Natural killer cell (primary cell): ENCODE data around the gene CYLD. TPM values are rescaled to one million over a fixed set of nuclear protein-coding genes. Genes with fewer than 3 reads are reported as not detected.

Experiments used
- ATAC-seq, 3 donors: fragments of 150-1000 bp in 2 of 3; fragments of 200-7000 bp in 1 of 3; cut with Tn5 transposase; 1 replicate in 1 of 3; 2 replicates in 2 of 3; pipeline ENCODE4 v1.10.0; 2021; ENCODE audit warnings: mild to moderate bottlenecking in 2 of 3, moderate library complexity in 2 of 3
- DNase-seq, 2 donors: peaks; one replicate each; pipeline versions ENCODE4 v3.0.0 to v3.0.0-alpha.2; 2013 to 2021; ENCODE audit warnings: mixed read lengths in 1 of 2
- H3K27ac ChIP-seq: one replicate; pipeline ENCODE4 v1.5.1; 2013; ENCODE audit warnings: mild to moderate bottlenecking, low read length
- H3K27me3 ChIP-seq: one replicate; pipeline ENCODE4 v1.6.1; 2013; ENCODE audit warnings: low read length; ENCODE audit not compliant: control insufficient read depth, insufficient read depth
- H3K36me3 ChIP-seq: one replicate; pipeline ENCODE4 v1.6.1; 2013; ENCODE audit warnings: low read length; ENCODE audit not compliant: control insufficient read depth, insufficient read depth
- H3K4me1 ChIP-seq: one replicate; pipeline ENCODE4 v1.6.1; 2013; ENCODE audit warnings: low read length; ENCODE audit not compliant: control insufficient read depth, insufficient read depth
- H3K4me3 ChIP-seq: one replicate; pipeline ENCODE4 v1.5.1; 2013; ENCODE audit warnings: low read length
- H3K9me3 ChIP-seq: one replicate; pipeline ENCODE4 v1.6.1; 2013; ENCODE audit warnings: low read length; ENCODE audit not compliant: control insufficient read depth, insufficient read depth
- H3K27ac Mint-ChIP-seq, 2 donors: one replicate each; pipeline ENCODE4 v1.8.0; 2022; ENCODE audit warnings: mild to moderate bottlenecking in 2 of 2, mixed read lengths in 2 of 2, moderate library complexity in 1 of 2
- H3K27me3 Mint-ChIP-seq, 2 donors: one replicate each; pipeline ENCODE4 v1.8.0; 2022; ENCODE audit warnings: low read depth in 2 of 2, mixed read lengths in 2 of 2
- H3K36me3 Mint-ChIP-seq: one replicate; pipeline ENCODE4 v1.8.0; 2022; ENCODE audit warnings: mixed read lengths
- H3K4me1 Mint-ChIP-seq, 2 donors: one replicate each; pipeline ENCODE4 v1.8.0; 2022; ENCODE audit warnings: mixed read lengths in 2 of 2
- H3K4me3 Mint-ChIP-seq: one replicate; pipeline ENCODE4 v1.8.0; 2022; ENCODE audit warnings: mild to moderate bottlenecking, moderate library complexity, mixed read lengths
- H3K9me3 Mint-ChIP-seq, 2 donors: one replicate each; pipeline ENCODE4 v1.8.0; 2022; ENCODE audit warnings: mixed read lengths in 2 of 2
- CTCF ChIP-seq: fragments of 200-600 bp; IDR thresholded peaks from one replicate; pipeline ENCODE4 v1.8.0; 2022; ENCODE audit warnings: antibody characterized with exemption
- WGBS: methylation state at CpG from one replicate; pipeline ENCODE4 v1.1.7; 2013; ENCODE audit warnings: missing lambda C conversion rate; ENCODE audit not compliant: insufficient coverage; 5-methylcytosine and 5-hydroxymethylcytosine counted together
- intact Hi-C: fragments of 100-400 bp; cut with micrococcal nuclease; formaldehyde crosslinking; loops from one replicate; pipeline ENCODE4 v1.14.2; 2022
- total RNA-seq, 4 donors: library from RNA; stranded (reverse); fragments of 120-200 nt in 1 of 4; gene quantifications; one replicate each; pipeline versions ENCODE4 v1.2.3 to v1.2.4, GENCODE V29; 2013 to 2022

Gene CYLD
- total RNA-seq, 3 donors from 2014 or later (not counting 1 experiment from before 2014, with no cell fraction given) = 227 to 246 (median 236) TPM

GRCh38 chr16:50789757-50790156 is 47.9 kb downstream of the CYLD start:
- Mint-ChIP-seq H3K9me3 (peaks cover 2 to 3% of the 10 kb centered on the region in 2 donors), H3K27ac (no peak overlapping the region), H3K4me1 (peaks cover 0 to 3% of the 10 kb centered on the region in 2 donors), H3K27me3 (no peaks in the 10 kb centered on the region), H3K36me3 (peaks cover 38% of the 10 kb centered on the region), H3K4me3 (no peak overlapping the region)
- no peaks in the 10 kb centered on the region for H3K9me3 ChIP-seq
- H3K36me3 ChIP-seq = peaks cover 87% of the 10 kb centered on the region
- no peaks in the 10 kb centered on the region for H3K27me3 ChIP-seq
- DNase-seq (no peak), ATAC-seq (no peak)
- TF ChIP-seq CTCF = no peak
- no peak overlapping the region for H3K27ac ChIP-seq
- intact Hi-C loops = no loop called here
- H3K4me3 ChIP-seq = no peak overlapping the region
- H3K4me1 ChIP-seq = no peaks in the 10 kb centered on the region

GRCh38 chr16:50791522-50791921 is 49.6 kb downstream of the CYLD start:
- intact Hi-C loops = no loop called here
- peaks cover 92% of the 10 kb centered on the region for H3K36me3 ChIP-seq
- H3K4me3 ChIP-seq = no peak overlapping the region
- H3K27ac ChIP-seq = no peak overlapping the region
- Mint-ChIP-seq H3K4me3 (no peak overlapping the region), H3K27ac (peak overlapping the region in 1 of 2 donors; percentile 45), H3K27me3 (no peaks in the 10 kb centered on the region), H3K9me3 (peaks cover 2 to 3% of the 10 kb centered on the region in 2 donors), H3K4me1 (peaks cover 0 to under 1% of the 10 kb centered on the region in 2 donors), H3K36me3 (peaks cover 35% of the 10 kb centered on the region)
- no peak for ATAC-seq
- 100% methylated on average over 2 of the region's 2 CpGs for WGBS
- TF ChIP-seq CTCF = no peak
- no peak for DNase-seq
- H3K9me3 ChIP-seq = no peaks in the 10 kb centered on the region
- no peaks in the 10 kb centered on the region for H3K4me1 ChIP-seq
- no peaks in the 10 kb centered on the region for H3K27me3 ChIP-seq

- no peaks in the 10 kb centered on the region for H3K4me1 ChIP-seq
- H3K9me3 ChIP-seq = no peaks in the 10 kb centered on the region
- intact Hi-C loops = no loop called here
- no peak overlapping the region for H3K27ac ChIP-seq
- no peaks in the 10 kb centered on the region for H3K27me3 Mint-ChIP-seq
- peaks cover 35% of the 10 kb centered on the region for H3K36me3 Mint-ChIP-seq
- peaks cover 80% of the 10 kb centered on the region for H3K36me3 ChIP-seq
- H3K9me3 Mint-ChIP-seq = no peaks in the 10 kb centered on the region
- H3K4me1 Mint-ChIP-seq = peaks cover 0 to 7% of the 10 kb centered on the region in 2 donors
- peak overlapping the region in 1 of 2 donors; percentile 64 for H3K27ac Mint-ChIP-seq
- ATAC-seq (no peak), DNase-seq (no peak)
- TF ChIP-seq CTCF = no peak
- no peaks in the 10 kb centered on the region for H3K27me3 ChIP-seq
- no peak overlapping the region for H3K4me3 Mint-ChIP-seq
- no CpG with 5 or more reads among the region's 1 CpG for WGBS
- no peak overlapping the region for H3K4me3 ChIP-seq
These were observed 54.9 kb downstream of the CYLD start for GRCh38 chr16:50796829-50797228.

GRCh38 chr16:50797456-50797855 is 55.6 kb downstream of the CYLD start:
- peak overlapping the region in 1 of 2 donors; percentile 64 for H3K27ac Mint-ChIP-seq

More at GRCh38 chr16:50797456-50797855, 55.6 kb downstream of the CYLD start:
- no peak overlapping the region for H3K27ac ChIP-seq
- H3K27me3 Mint-ChIP-seq = no peaks in the 10 kb centered on the region
- H3K36me3 Mint-ChIP-seq = peaks cover 35% of the 10 kb centered on the region
- TF ChIP-seq CTCF = no peak
- no peaks in the 10 kb centered on the region for H3K9me3 ChIP-seq
- DNase-seq (no peak), ATAC-seq (no peak)
- 100% methylated on average over 2 of the region's 2 CpGs for WGBS
- H3K4me3 ChIP-seq = no peak overlapping the region
- peaks cover 74% of the 10 kb centered on the region for H3K36me3 ChIP-seq
- H3K4me1 ChIP-seq = no peaks in the 10 kb centered on the region
- H3K4me1 Mint-ChIP-seq = peaks cover 0 to 7% of the 10 kb centered on the region in 2 donors
- intact Hi-C loops = no loop called here
- H3K27me3 ChIP-seq = no peaks in the 10 kb centered on the region
- no peak overlapping the region for H3K4me3 Mint-ChIP-seq
- no peaks in the 10 kb centered on the region for H3K9me3 Mint-ChIP-seq
